H9 (cell line): ENCODE measurements around the gene TACC2. TPM values are rescaled to one million over a fixed set of nuclear protein-coding genes. Genes with fewer than 3 reads are reported as not detected.

Experiments used
- DNase-seq: peaks from one replicate; pipeline ENCODE4 v3.0.0-alpha.2; 2017
- H2AFZ ChIP-seq: one replicate; pipeline ENCODE4 v1.6.1; 2013; ENCODE audit warnings: mild to moderate bottlenecking, low read length, control low read depth, moderate library complexity
- H2AK5ac ChIP-seq: 2 replicates; pipeline ENCODE4 v1.6.1; 2013; ENCODE audit warnings: low read length, control low read depth, mixed read lengths; ENCODE audit not compliant: insufficient read length
- H2BK120ac ChIP-seq: one replicate; pipeline ENCODE4 v1.6.1; 2013; ENCODE audit warnings: low read depth, mild to moderate bottlenecking, low read length, control low read depth, inconsistent platforms; ENCODE audit not compliant: poor library complexity, severe bottlenecking
- H2BK12ac ChIP-seq: 2 replicates; pipeline ENCODE4 v1.6.1; 2013; ENCODE audit warnings: low read length, control low read depth, mixed read lengths, low read depth; ENCODE audit not compliant: insufficient read length
- H2BK15ac ChIP-seq: 2 replicates; pipeline ENCODE4 v1.6.1; 2013; ENCODE audit warnings: low read depth, low read length, control low read depth
- H2BK20ac ChIP-seq: one replicate; pipeline ENCODE4 v1.6.1; 2013; ENCODE audit warnings: low read depth, mild to moderate bottlenecking, low read length, control low read depth, inconsistent platforms; ENCODE audit not compliant: poor library complexity, severe bottlenecking
- H2BK5ac ChIP-seq: 2 replicates; pipeline ENCODE4 v1.6.1; 2013; ENCODE audit warnings: low read length, control low read depth, mixed read lengths; ENCODE audit not compliant: insufficient read length
- H3K14ac ChIP-seq: 2 replicates; pipeline ENCODE4 v1.6.1; 2013; ENCODE audit warnings: low read length, control low read depth; ENCODE audit not compliant: insufficient read depth
- H3K18ac ChIP-seq: 2 replicates; pipeline ENCODE4 v1.6.1; 2013; ENCODE audit warnings: low read depth, mild to moderate bottlenecking, mixed read lengths, low read length, control low read depth; ENCODE audit not compliant: insufficient read length
- H3K23ac ChIP-seq: 2 replicates; pipeline ENCODE4 v1.6.1; 2013; ENCODE audit warnings: low read length, control low read depth, mixed read lengths, low read depth; ENCODE audit not compliant: insufficient read length
- H3K23me2 ChIP-seq: 2 replicates; pipeline ENCODE4 v1.6.1; 2013; ENCODE audit warnings: low read depth, mild to moderate bottlenecking, mixed read lengths, low read length, control low read depth; ENCODE audit not compliant: insufficient read length, poor library complexity, severe bottlenecking
- H3K27ac ChIP-seq: 2 replicates; pipeline ENCODE4 v1.5.1; 2013; ENCODE audit warnings: low read length, control low read depth, mixed read lengths, low read depth; ENCODE audit not compliant: insufficient read length
- H3K27me3 ChIP-seq: 2 replicates; pipeline ENCODE4 v1.6.1; 2013; ENCODE audit warnings: low read length, control low read depth, inconsistent platforms; ENCODE audit not compliant: insufficient read depth
- H3K4ac ChIP-seq: 2 replicates; pipeline ENCODE4 v1.6.1; 2013; ENCODE audit warnings: low read depth, mild to moderate bottlenecking, control low read depth, inconsistent platforms, low read length, moderate library complexity
- H3K4me1 ChIP-seq: 2 replicates; pipeline ENCODE4 v1.6.1; 2013; ENCODE audit warnings: low read length, control low read depth, inconsistent platforms; ENCODE audit not compliant: insufficient read depth
- H3K4me2 ChIP-seq: 2 replicates; pipeline ENCODE4 v1.6.1; 2013; ENCODE audit warnings: low read length, control low read depth, mixed read lengths; ENCODE audit not compliant: insufficient read length, insufficient read depth
- H3K56ac ChIP-seq: 2 replicates; pipeline ENCODE4 v1.6.1; 2013; ENCODE audit warnings: low read depth, mild to moderate bottlenecking, mixed read lengths, low read length, control low read depth; ENCODE audit not compliant: insufficient read length
- H3K79me1 ChIP-seq: 2 replicates; pipeline ENCODE4 v1.6.1; 2013; ENCODE audit warnings: low read depth, mild to moderate bottlenecking, moderate library complexity, low read length, control low read depth, inconsistent platforms; ENCODE audit not compliant: insufficient read depth, poor library complexity, severe bottlenecking
- H3K79me2 ChIP-seq: 2 replicates; pipeline ENCODE4 v1.6.1; 2013; ENCODE audit warnings: low read length, control low read depth, inconsistent platforms; ENCODE audit not compliant: insufficient read depth
- H3K9ac ChIP-seq: 2 replicates; pipeline ENCODE4 v1.6.1; 2013; ENCODE audit warnings: low read length, control low read depth, mixed read lengths; ENCODE audit not compliant: insufficient read length; ENCODE audit errors: extremely low read depth
- H3K9me3 ChIP-seq: one replicate; pipeline ENCODE4 v1.6.1; 2013; ENCODE audit warnings: low read depth, low read length, inconsistent platforms; ENCODE audit not compliant: control insufficient read depth
- H3T11ph ChIP-seq: one replicate; pipeline ENCODE4 v1.6.1; 2013; ENCODE audit warnings: mild to moderate bottlenecking, low read length, control low read depth, inconsistent platforms
- H4K20me1 ChIP-seq: one replicate; pipeline ENCODE4 v1.6.1; 2013; ENCODE audit not compliant: control insufficient read depth, insufficient read length, insufficient read depth
- H4K5ac ChIP-seq: 2 replicates; pipeline ENCODE4 v1.6.1; 2013; ENCODE audit warnings: low read depth, mild to moderate bottlenecking, mixed read lengths, low read length, control low read depth; ENCODE audit not compliant: insufficient read length
- H4K8ac ChIP-seq: replicated peaks from 2 replicates; pipeline ENCODE4 v1.6.1; 2013; ENCODE audit warnings: low read length, control low read depth, mixed read lengths, low read depth; ENCODE audit not compliant: insufficient read length
- H4K91ac ChIP-seq: 2 replicates; pipeline ENCODE4 v1.6.1; 2013; ENCODE audit warnings: low read depth, mild to moderate bottlenecking, moderate library complexity, mixed read lengths, low read length, control low read depth; ENCODE audit not compliant: insufficient read length
- H3K27ac Mint-ChIP-seq, 3 experiments: 2 replicates in 2 of 3; 3 replicates in 1 of 3; pipeline ENCODE4 v1.8.0; 2020 to 2021; ENCODE audit warnings: mixed read lengths in 3 of 3, mild to moderate bottlenecking in 1 of 3, moderate library complexity in 1 of 3
- H3K27me3 Mint-ChIP-seq: 2 replicates; pipeline ENCODE4 v1.8.0; 2021; ENCODE audit warnings: low read depth, mild to moderate bottlenecking, moderate library complexity, mixed read lengths
- H3K36me3 Mint-ChIP-seq, 3 experiments: 2 replicates in 2 of 3; 3 replicates in 1 of 3; pipeline ENCODE4 v1.8.0; 2020 to 2021; ENCODE audit warnings: low read depth in 3 of 3, mixed read lengths in 3 of 3; ENCODE audit not compliant: insufficient read depth in 1 of 3
- H3K4me1 Mint-ChIP-seq, 2 experiments: 2 replicates each; pipeline ENCODE4 v1.8.0; 2020; ENCODE audit warnings: mixed read lengths in 2 of 2
- H3K4me3 Mint-ChIP-seq, 2 experiments: 2 replicates in 1 of 2; 3 replicates in 1 of 2; pipeline ENCODE4 v1.8.0; 2020 to 2021; ENCODE audit warnings: mild to moderate bottlenecking in 2 of 2, mixed read lengths in 2 of 2, moderate library complexity in 1 of 2
- H3K9me3 Mint-ChIP-seq, 2 experiments: 2 replicates in 1 of 2; 3 replicates in 1 of 2; pipeline ENCODE4 v1.8.0; 2020; ENCODE audit warnings: mild to moderate bottlenecking in 2 of 2, mixed read lengths in 2 of 2, moderate library complexity in 1 of 2
- WGBS: extraction: QIAGEN DNeasy Blood & Tissue Kit; methylation state at CpG from one replicate; pipeline ENCODE4 v1.1.7; 2013; ENCODE audit warnings: missing lambda C conversion rate, low lambda C conversion rate, mixed read lengths; ENCODE audit not compliant: insufficient read length; ENCODE audit errors: extremely low coverage; 5-methylcytosine and 5-hydroxymethylcytosine counted together
- total RNA-seq: library from RNA; stranded (reverse); gene quantifications from 2 replicates; pipeline ENCODE4 v1.2.1, GENCODE V29; 2021
- TF ChIP-seq, protein P1 (sequence below): fragments of 200-600 bp; sonication (generic); conservative IDR thresholded peaks from 3 replicates; pipeline ENCODE4 v1.8.0; 2021; ENCODE audit warnings: antibody characterized with exemption, mild to moderate bottlenecking

The TACC2 gene
- total RNA-seq, 1 experiment from 2014 or later = 58.1 TPM

DNA sequence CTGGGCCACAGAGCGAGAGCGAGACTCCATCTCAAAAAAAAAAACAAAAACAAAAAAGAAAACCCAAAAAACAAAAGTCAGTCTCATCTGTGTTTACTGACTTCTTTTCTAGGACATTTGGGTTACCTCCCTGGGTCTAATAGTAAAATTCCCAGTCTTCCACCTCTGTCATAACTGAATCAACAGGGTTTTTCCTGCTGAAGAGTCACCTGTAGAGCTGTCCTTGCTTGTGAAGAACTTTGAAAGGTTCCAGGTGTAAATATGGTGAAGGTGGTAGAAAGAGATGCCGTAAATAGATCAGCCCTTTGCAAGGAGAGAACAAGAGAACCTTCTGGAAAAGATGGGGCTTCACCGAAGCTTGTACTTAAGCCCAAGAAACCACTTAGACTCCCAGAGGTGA lies 169.4 kb downstream of the TACC2 start:
- Histone ChIP-seq H3K14ac (no peak overlapping the region), H3K4me2 (no peak overlapping the region), H4K8ac (no peak overlapping the region), H3K79me1 (no peaks in the 10 kb centered on the region), H3K79me2 (no peaks in the 10 kb centered on the region), H2AFZ (no peak overlapping the region), H2BK5ac (no peak overlapping the region), H4K20me1 (no peaks in the 10 kb centered on the region), H3K4me1 (peaks cover 11% of the 10 kb centered on the region; the same call in 1 of the 2 replicates), H2BK20ac (no peak overlapping the region), H2BK120ac (no peak overlapping the region), H2BK12ac (no peak overlapping the region), H3K4ac (no peak overlapping the region), H3T11ph (no peak overlapping the region), H3K56ac (no peak overlapping the region), H2BK15ac (no peak overlapping the region), H4K91ac (no peak overlapping the region), H3K27me3 (no peaks in the 10 kb centered on the region), H3K18ac (no peak overlapping the region), H3K27ac (no peak overlapping the region), H4K5ac (no peak overlapping the region), H3K23me2 (peaks cover 4% of the 10 kb centered on the region), H2AK5ac (no peak overlapping the region), H3K23ac (no peak overlapping the region), H3K9me3 (no peaks in the 10 kb centered on the region), H3K9ac (no peak overlapping the region)
- Mint-ChIP-seq H3K27me3 (no peaks in the 10 kb centered on the region; the same call in 1 of the 2 replicates), H3K27ac (no peak overlapping the region; a peak in 1 of 7 replicates), H3K4me3 (no peak overlapping the region), H3K36me3 (peaks cover 0 to 2% (median 0%) of the 10 kb centered on the region in 3 experiments; a peak in 2 of 7 replicates), H3K9me3 (no peaks in the 10 kb centered on the region), H3K4me1 (peaks cover 65 to 76% of the 10 kb centered on the region in 2 experiments)
- TF ChIP-seq, protein P1, sequence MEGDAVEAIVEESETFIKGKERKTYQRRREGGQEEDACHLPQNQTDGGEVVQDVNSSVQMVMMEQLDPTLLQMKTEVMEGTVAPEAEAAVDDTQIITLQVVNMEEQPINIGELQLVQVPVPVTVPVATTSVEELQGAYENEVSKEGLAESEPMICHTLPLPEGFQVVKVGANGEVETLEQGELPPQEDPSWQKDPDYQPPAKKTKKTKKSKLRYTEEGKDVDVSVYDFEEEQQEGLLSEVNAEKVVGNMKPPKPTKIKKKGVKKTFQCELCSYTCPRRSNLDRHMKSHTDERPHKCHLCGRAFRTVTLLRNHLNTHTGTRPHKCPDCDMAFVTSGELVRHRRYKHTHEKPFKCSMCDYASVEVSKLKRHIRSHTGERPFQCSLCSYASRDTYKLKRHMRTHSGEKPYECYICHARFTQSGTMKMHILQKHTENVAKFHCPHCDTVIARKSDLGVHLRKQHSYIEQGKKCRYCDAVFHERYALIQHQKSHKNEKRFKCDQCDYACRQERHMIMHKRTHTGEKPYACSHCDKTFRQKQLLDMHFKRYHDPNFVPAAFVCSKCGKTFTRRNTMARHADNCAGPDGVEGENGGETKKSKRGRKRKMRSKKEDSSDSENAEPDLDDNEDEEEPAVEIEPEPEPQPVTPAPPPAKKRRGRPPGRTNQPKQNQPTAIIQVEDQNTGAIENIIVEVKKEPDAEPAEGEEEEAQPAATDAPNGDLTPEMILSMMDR = no peak
- DNase-seq = no peak
- no CpG with 5 or more reads among the region's 4 CpGs for WGBS
